ENCODE measurements around the gene ANKRD17.

GRCh38 chr4:73197220-73197619 lies 61.4 kb downstream of the ANKRD17 start:
- TF ChIP-seq YY1 (IDR thresholded peaks at IDR 0.05; ENCODE audit: insufficient read depth, insufficient read length) (no peak), SUZ12 (IDR thresholded peaks at IDR 0.05; ENCODE audit: extremely low read depth, insufficient read depth, insufficient read length) (no peak)

Measured in NT2/D1 (cell line).